Ramos (cell line): Measurements from ENCODE around the gene CSF1R.

Experiments used
- in situ Hi-C: fragments of 300-500 bp; cut with MboI; formaldehyde crosslinking; loops from one replicate; pipeline ENCODE4 v1.14.3; 2022; ENCODE audit warnings: low sequenced_read_pairs; ENCODE audit not compliant: unreplicated experiment

CSF1R gene

DNA sequence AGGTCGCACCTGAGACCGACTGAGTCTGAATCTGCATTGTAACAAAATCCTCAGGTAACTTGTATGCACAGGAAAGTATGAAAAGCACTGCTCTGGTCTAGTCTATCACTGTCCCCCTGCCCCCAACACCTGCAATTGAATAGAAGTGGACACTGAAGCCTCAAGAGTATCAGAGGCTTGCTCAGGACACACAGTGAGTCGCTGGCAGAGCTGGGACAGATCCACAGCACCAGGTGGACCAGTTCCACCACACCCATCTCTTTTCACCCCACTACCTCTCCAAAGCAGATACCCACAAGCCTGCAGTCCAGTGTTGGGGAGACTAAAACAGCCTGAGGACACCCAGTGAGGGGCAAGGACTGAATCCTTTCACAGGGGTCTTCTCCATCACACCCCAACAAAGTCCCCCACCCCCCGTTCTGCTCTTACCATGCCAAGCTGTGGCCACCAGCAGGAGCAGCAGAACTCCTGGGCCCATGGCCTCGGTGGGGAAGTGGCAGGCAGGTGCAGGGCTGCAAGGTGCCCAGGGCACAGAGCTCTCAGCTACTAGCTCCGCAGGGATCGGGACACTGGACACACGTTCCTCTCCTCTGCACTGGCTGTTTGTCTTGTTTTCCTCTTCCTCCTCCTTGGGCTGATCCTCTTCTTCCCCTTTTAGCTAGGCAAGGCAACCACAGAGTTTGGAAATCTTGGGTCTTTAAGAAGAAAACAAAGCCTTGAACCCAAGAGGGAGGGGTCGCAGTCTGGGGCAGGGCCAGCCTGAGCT lies at the start of gene CSF1R:
CSF1R (minus strand) TSS at position 605 of the 766 bp plus-strand sequence; CDS start at position 478, 127 bp downstream.
- in situ Hi-C loops: no loop called here

DNA sequence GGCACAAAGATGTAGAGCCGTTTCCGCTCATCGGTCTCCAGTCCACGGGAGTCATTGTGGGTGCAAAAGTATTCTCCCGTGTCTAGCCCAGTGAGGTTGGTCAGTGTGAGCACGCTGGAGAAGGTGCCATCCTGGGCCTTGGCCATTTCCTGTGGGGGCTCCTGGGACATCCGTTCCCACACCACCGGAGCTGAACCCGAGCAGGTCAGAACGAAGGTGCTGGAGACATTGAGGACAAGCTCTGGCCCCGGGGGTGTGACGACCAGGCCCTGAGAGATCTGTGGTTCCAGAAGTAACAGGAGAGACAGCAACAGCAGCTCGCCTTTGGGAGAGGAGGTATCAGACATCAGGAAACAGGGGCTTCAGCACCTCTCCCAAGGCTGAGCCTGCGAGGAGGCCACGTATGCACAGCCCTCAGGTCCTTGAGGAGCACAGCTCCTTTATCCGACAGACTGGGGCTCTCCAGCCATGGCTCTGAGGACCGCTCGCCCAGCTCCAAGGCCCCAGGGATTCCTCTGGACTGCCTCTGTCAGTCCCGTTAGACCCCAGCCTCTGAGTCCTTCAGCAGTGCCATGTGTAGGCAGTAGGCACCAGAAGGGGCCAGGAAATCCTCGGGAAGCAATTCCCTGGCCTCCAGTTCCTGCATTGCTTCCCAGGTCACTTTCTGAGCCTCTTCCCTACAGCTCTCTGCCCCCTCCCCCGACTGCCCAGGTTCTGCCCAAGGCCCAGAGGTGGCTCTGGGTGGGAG lies 49.4 kb upstream of the CSF1R start:
- in situ Hi-C loops: no loop called here

DNA sequence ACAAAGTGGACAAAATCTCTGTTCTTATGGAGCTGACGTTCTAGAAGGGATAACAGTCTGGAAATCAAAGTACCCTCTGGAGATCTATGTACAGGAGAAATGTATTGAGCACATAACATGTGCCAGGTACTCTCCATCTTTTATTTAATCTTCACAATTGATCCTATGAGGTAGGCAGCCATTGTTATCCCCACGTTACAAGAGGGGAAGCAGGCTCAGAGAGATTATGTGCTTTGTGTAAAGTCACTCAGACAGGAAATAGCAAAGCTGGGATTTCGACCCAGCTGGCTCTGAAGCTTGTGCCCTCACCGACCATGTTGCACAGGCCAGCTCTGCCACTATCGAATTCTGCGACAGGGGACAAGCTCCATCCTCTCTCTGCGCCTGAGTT lies 47.8 kb upstream of the CSF1R start:
- in situ Hi-C loops: no loop called here

DNA sequence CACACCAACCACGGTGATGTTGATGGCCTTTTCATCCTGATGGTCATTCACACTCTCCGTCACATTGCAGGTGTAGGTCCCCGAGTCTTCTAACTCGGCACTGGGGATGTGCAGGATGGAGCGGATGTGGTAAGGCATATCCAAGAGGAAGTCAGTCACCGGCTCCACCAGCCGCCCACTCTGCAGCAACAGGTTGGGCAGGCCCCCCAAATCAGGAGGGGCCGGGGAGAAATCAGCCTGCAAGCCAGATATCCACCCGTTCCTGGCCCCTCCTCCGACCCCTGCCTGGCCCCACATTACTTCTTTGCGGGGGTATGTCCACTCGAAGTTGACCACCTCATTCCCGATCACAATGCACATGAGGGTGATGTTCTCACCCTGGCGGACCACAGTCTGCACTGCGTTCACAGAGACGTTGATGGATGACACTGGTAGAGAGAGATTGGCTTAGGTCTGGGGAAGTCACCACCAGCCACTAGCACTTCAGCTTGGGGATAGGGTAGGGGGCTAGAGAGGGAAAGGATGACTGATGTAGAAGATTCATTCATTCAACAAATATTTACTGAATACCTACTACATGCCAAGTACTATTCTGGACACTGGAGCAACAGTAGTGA lies 47.3 kb upstream of the CSF1R start:
- in situ Hi-C loops: no loop called here

GRCh38 chr5:150132740-150133139 lies 46.4 kb upstream of the CSF1R start:
- in situ Hi-C loops: no loop called here

GRCh38 chr5:150131978-150132694 lies 45.8 kb upstream of the CSF1R start:
- in situ Hi-C loops: no loop called here

DNA sequence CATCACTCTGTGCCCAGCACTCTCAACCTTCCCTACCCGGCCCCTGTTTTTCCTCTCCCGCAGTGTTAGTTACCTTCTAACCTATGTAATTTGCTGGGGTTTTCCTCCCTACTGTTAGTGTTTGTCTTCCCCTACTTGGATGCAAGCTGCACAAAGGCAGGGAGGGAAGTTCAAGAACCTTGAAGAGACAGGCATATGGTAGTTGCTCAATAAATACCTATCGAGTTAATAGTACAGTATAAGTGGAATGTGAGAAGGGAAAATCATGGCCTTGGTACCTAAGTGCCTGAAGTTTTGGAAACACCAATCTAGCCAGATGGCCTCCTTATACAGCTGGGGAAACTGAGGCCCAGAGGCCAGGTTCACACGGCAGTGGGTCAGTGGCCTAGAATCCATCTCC lies 45.1 kb upstream of the CSF1R start:
- in situ Hi-C loops: no loop called here

DNA sequence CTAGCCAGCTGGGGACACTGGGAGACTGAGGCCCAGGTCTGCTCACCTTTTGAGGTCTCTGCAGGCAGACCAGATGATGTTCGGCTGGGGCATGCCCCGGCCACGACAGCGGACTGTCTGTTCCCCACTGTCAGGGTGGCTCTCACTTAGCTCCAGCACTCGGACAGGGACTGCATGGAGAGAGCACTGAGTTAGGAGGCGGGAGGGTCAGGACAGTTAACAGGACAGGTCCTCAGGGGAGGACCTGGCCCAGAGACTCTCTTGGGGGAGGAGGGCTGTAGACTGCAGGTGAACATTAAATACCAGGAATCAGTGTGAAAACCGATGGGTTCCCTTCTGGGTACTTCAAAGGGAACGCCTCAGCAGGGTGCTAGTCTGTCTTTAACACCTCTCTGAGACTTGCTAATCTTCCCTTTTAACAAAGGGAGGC lies 44.2 kb upstream of the CSF1R start:
- in situ Hi-C loops: no loop called here

GRCh38 chr5:150129813-150130492 lies 43.6 kb upstream of the CSF1R start:
- in situ Hi-C loops: no loop called here

- in situ Hi-C loops: no loop called here
Observed at GRCh38 chr5:150129454-150129812, 43.1 kb upstream of the CSF1R start.

DNA sequence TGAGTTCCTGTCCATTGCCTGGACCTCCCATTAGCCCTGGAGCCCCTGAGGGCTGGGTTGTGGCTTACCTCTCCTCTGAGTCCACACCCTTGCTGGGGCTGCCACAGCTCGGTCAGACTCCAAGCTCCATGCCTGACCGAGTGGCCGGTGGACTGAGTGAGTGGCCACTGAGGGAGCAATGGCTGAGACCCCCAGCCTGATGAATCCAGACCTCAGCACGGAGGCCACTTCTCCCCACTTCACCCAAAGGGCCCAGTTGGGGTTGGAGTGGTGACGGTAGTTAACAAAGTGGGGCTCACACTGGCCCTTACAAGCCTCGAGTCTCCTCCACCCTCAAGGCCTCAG lies 40.5 kb upstream of the CSF1R start:
- in situ Hi-C loops: no loop called here

DNA sequence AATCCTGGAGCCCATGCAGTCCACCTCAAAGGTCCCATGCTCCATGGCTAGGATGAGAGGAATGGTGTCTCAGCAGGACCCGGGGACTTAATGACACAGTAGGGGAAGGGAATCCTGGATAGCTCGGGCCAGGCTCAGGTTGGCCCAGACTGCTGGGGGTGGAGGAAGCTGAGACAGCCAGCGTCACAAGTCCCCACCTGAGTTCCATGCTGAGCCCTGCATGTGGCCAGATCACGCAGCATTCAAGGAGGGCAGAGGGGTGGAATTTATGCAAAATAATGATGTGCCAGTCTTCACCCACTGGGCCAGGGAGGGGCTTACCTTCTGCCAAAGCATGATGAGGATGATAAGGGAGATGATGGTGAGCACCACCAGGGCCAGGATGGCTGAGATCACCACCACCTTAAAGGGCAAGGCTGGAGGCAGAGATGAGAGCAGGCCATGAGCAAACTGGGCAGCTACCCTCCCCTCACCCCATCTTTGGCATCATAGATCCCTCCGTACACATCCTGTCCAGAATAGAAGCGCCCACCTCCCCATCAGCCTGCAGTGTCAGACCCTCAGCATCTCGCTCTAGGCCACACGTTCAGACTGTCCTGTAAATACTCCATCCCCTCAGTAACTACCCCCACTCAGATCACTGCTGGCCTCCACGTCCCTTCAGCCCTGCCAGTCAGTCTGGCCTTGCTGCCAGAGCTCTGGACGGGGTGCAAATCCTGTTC lies 40.0 kb upstream of the CSF1R start:
- in situ Hi-C loops: no loop called here

- in situ Hi-C loops: no loop called here
Observed at GRCh38 chr5:150125334-150125733, 39.0 kb upstream of the CSF1R start.

DNA sequence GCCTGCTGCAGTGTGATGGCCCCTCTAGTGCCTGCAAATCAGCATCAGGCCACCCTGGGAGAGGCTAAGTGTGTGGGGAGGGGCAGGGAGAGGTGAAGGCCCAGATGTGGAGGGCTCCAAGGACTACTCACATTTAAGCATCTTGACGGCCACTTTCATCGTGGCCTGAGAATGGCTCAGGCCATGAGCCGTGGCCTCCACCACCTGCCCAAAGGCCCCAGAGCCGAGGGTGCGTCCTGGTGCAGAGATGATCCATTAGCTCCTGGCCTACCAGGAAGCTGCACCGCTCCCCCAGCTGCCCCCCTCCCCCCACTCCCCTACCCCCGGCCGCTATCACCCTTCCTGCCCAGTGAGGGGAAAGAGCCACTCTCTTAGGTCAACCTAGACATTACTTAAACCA lies 38.2 kb upstream of the CSF1R start:
- in situ Hi-C loops: no loop called here

- in situ Hi-C loops: no loop called here
Observed at GRCh38 chr5:150124111-150124557, 37.8 kb upstream of the CSF1R start.

DNA sequence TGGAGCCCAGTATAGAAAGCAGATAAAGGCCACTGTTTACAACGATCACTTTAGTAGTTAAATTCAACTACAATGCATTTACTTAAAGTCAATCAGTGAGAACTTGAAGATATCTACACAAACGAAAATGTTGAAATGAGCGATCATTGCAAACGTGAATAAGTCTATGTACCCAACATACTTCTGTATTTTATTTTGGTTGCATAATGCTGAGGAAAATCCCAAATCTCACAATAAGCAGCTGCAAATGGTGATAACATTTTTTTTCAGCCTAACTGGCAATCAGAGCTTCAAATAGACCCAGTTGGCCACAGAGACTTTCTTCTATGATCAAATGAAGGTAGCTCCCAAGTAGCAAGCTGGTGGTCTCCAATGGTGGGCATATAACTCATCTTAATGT lies 37.2 kb upstream of the CSF1R start:
- in situ Hi-C loops: no loop called here

DNA sequence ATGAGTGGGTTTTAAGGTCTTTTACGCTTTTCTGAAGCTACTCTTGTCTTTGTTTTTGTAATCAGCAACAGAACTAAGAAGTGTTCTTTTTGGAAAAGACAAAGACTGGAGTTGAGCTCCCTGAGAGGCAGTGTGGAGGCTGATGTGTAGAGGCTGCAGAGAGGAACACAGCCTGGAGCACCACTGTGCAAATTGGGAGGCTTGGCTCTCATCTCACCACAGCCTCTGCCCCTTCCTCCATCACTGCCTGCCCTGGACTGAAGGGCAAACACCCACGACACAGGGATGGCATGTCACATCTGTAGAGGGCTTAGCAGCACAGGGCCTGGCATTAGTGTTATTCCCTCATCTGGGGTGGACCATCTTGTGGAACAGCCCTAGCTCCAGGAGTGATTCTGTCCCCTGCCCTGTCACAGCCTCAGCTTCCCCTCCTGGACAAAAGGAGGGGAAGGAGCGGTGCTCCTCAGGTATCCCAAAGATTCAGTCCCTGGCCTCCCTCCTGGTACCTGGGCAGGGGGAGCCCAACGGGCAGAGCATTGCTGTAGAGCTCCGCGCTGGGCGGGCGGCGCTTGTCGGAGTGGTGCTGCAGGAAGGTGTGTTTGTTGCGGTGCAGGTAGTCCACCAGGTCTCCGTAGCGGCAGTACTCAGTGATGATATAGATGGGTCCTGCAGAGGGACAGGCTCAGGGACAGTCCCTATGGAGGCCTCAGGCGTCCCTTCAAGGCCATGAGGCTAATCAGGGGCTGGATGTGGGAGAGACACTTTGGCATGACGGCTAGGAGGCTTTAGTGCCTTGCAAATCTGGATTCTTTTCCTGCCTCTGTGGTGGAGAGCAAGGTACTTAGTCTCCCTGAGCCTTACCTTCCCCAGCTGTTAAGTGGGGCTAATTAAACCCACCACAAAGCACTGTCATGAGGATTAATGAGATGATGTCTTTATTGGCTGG lies 36.5 kb upstream of the CSF1R start:
- in situ Hi-C loops: no loop called here

GRCh38 chr5:150122158-150122510 lies 35.8 kb upstream of the CSF1R start:
- in situ Hi-C loops: no loop called here
